GM12878 (cell line): ENCODE data around the gene TGDS. TPM values are rescaled to one million over a fixed set of nuclear protein-coding genes. Genes with fewer than 3 reads are reported as not detected.

ENCODE experiments used
- ATAC-seq: fragments of 200-7000 bp; cut with Tn5 transposase; 3 replicates; pipeline ENCODE4 v1.9.1; 2020; ENCODE audit warnings: mild to moderate bottlenecking, moderate library complexity
- BruUV-seq: library from RNA; stranded (reverse); fragments of 400-500 nt; replicated peaks from 2 replicates; lab custom pipeline; 2021; lab: Mats Ljungman, UMichigan
- CTCF ChIA-PET: fragments of 300-600 bp; sonication (Branson Sonifier 250); formaldehyde crosslinking; extraction: SDS; loops from one replicate; lab custom pipeline; 2021; ENCODE audit warnings: inconsistent platforms; lab: Yijun Ruan, JAX
- POLR2A ChIA-PET: fragments of 350-600 bp; formaldehyde crosslinking; extraction: SDS; loops from one replicate; lab custom pipeline; 2021; ENCODE audit warnings: inconsistent platforms; lab: Charles Lee
- RAD21 ChIA-PET: fragments of 300-600 bp; sonication (Branson Sonifier 250); formaldehyde crosslinking; loops from one replicate; lab custom pipeline; 2023; ENCODE audit warnings: antibody characterized with exemption; ENCODE audit not compliant: unreplicated experiment; lab: Charles Lee
- SMC1A ChIA-PET: fragments of 300-600 bp; sonication (Branson Sonifier 250); formaldehyde crosslinking; loops from one replicate; lab custom pipeline; 2023; ENCODE audit not compliant: unreplicated experiment, uncharacterized antibody; lab: Charles Lee
- DNase-seq: peaks from one replicate; pipeline ENCODE4 v3.0.0-alpha.2; 2011; ENCODE audit warnings: low read depth, low spot score
- FAIRE-seq: peaks from 3 replicates; lab custom pipeline; 2011; peaks lifted over from hg19 to GRCh38; lab: Jason Lieb, UNC
- H2AFZ ChIP-seq: 2 replicates; pipeline ENCODE4 v1.6.0; 2011; ENCODE audit warnings: low read depth, low read length, control low read depth; ENCODE audit not compliant: control insufficient read depth
- H3K27ac ChIP-seq: 2 replicates; pipeline ENCODE4 v1.5.1; 2011; ENCODE audit warnings: control low read depth; ENCODE audit not compliant: control insufficient read depth, insufficient read depth
- H3K27me3 ChIP-seq, 2 experiments: replicated peaks in 1 of 2; 2 replicates each; pipeline versions ENCODE4 v1.6.0 to v1.6.1; 2011; ENCODE audit warnings: low read length in 1 of 2; ENCODE audit not compliant: control insufficient read depth in 2 of 2, insufficient read depth in 2 of 2
- H3K36me3 ChIP-seq, 2 experiments: 2 replicates each; pipeline ENCODE4 v1.5.1; 2011; ENCODE audit warnings: low read length in 1 of 2; ENCODE audit not compliant: control insufficient read depth in 2 of 2, insufficient read depth in 2 of 2
- H3K4me1 ChIP-seq: 2 replicates; pipeline ENCODE4 v1.6.1; 2011; ENCODE audit warnings: mild to moderate bottlenecking, low read length, moderate library complexity, mixed read lengths; ENCODE audit not compliant: control insufficient read depth, insufficient read depth
- H3K4me2 ChIP-seq: 2 replicates; pipeline ENCODE4 v1.6.0; 2011; ENCODE audit warnings: control low read depth; ENCODE audit not compliant: control insufficient read depth, insufficient read depth
- H3K4me3 ChIP-seq: fragments of 200-600 bp; sonication (generic); 2 replicates; pipeline ENCODE4 v1.5.1; 2016
- H3K79me2 ChIP-seq: 2 replicates; pipeline ENCODE4 v1.6.0; 2011; ENCODE audit warnings: low read length; ENCODE audit not compliant: control insufficient read depth, insufficient read depth
- H3K9ac ChIP-seq: 2 replicates; pipeline ENCODE4 v1.8.0; 2011; ENCODE audit warnings: low read length, control low read depth, mixed read lengths; ENCODE audit not compliant: control insufficient read depth, insufficient read depth
- H3K9me3 ChIP-seq: replicated peaks from 3 replicates; pipeline ENCODE4 v1.5.1; 2011; ENCODE audit warnings: mild to moderate bottlenecking, low read length; ENCODE audit not compliant: control insufficient read depth, insufficient read depth
- H4K20me1 ChIP-seq: 2 replicates; pipeline ENCODE4 v1.6.0; 2011; ENCODE audit not compliant: control insufficient read depth, insufficient read depth
- ATF7 ChIP-seq: fragments of 450-650 bp; IDR thresholded peaks from 2 replicates; pipeline ENCODE4 v1.6.1; 2016; ENCODE audit warnings: low read depth, mild to moderate bottlenecking
- E4F1 ChIP-seq: fragments of 450-650 bp; IDR thresholded peaks from 2 replicates; pipeline ENCODE4 v1.6.1; 2018; ENCODE audit warnings: borderline replicate concordance, mild to moderate bottlenecking; ENCODE audit not compliant: partially characterized antibody
- EP300 ChIP-seq, 2 experiments: fragments of 150-350 bp in 1 of 2; IDR thresholded peaks; 2 replicates each; pipeline ENCODE4 v1.6.1; 2011 to 2012; ENCODE audit warnings: low read depth in 2 of 2, low read length in 2 of 2, borderline replicate concordance in 1 of 2, improper control_type of control experiment in 1 of 2, inconsistent platforms in 1 of 2; ENCODE audit not compliant: control insufficient read depth in 1 of 2
- EZH2 ChIP-seq: IDR thresholded peaks from 2 replicates; pipeline ENCODE4 v1.6.1; 2012; ENCODE audit warnings: low read depth, mild to moderate bottlenecking, control low read depth, inconsistent platforms, low read length, borderline replicate concordance; ENCODE audit not compliant: control insufficient read depth
- FOXK2 ChIP-seq: fragments of 450-650 bp; IDR thresholded peaks from 2 replicates; pipeline ENCODE4 v1.6.1; 2017; ENCODE audit warnings: mild to moderate bottlenecking, moderate library complexity
- GATAD2B ChIP-seq: fragments of 450-650 bp; conservative IDR thresholded peaks from 2 replicates; pipeline ENCODE4 v1.6.1; 2017; ENCODE audit warnings: low read depth, mild to moderate bottlenecking, moderate library complexity
- IRF4 ChIP-seq: IDR thresholded peaks from 2 replicates; pipeline ENCODE4 v1.6.1; 2011; ENCODE audit warnings: low read depth, low read length
- POU2F2 ChIP-seq: IDR thresholded peaks from 3 replicates; pipeline ENCODE4 v1.6.1; 2011; ENCODE audit warnings: low read depth, mild to moderate bottlenecking, low read length, borderline replicate concordance
- RAD51 ChIP-seq: fragments of 450-650 bp; IDR thresholded peaks from 2 replicates; pipeline ENCODE4 v1.6.1; 2016; ENCODE audit warnings: moderate library complexity, mild to moderate bottlenecking, inconsistent platforms
- REST ChIP-seq: IDR thresholded peaks from 2 replicates; pipeline ENCODE4 v1.6.1; 2012; ENCODE audit warnings: mild to moderate bottlenecking, low read depth, low read length
- STAT1 ChIP-seq: fragments of 450-650 bp; conservative IDR thresholded peaks from 2 replicates; pipeline ENCODE4 v1.6.1; 2014; ENCODE audit warnings: antibody characterized with exemption, mild to moderate bottlenecking
- TCF7 ChIP-seq: IDR thresholded peaks from 2 replicates; pipeline ENCODE4 v1.6.1; 2014; ENCODE audit warnings: antibody characterized with exemption, borderline replicate concordance
- ZBED1 ChIP-seq: IDR thresholded peaks from 2 replicates; pipeline ENCODE4 v1.6.1; 2016; ENCODE audit warnings: borderline replicate concordance
- ZBTB4 ChIP-seq: fragments of 450-650 bp; formaldehyde crosslinking; IDR thresholded peaks from 2 replicates; pipeline ENCODE4 v1.4.0; 2022; ENCODE audit warnings: mild to moderate bottlenecking, moderate library complexity
- ZNF24 ChIP-seq: fragments of 450-650 bp; IDR thresholded peaks from 2 replicates; pipeline ENCODE4 v1.6.1; 2017; ENCODE audit warnings: antibody characterized with exemption, mild to moderate bottlenecking
- ZZZ3 ChIP-seq: IDR thresholded peaks from 2 replicates; pipeline ENCODE4 v1.6.1; 2011; ENCODE audit warnings: low read depth; ENCODE audit not compliant: control insufficient read depth, insufficient read length
- WGBS: methylation state at CpG from one replicate; pipeline ENCODE4 v1.1.6; 2016; ENCODE audit warnings: low lambda C conversion rate; ENCODE audit not compliant: insufficient replicate concordance, insufficient coverage; ENCODE audit errors: missing lambda C conversion rate; 5-methylcytosine and 5-hydroxymethylcytosine counted together
- in situ Hi-C: fragments of 300-500 bp; cut with MboI; formaldehyde crosslinking; loops from 9 replicates; pipeline ENCODE4 v1.14.3; 2018; ENCODE audit warnings: mixed read lengths
- intact Hi-C: fragments of 100-400 bp; cut with micrococcal nuclease; formaldehyde crosslinking; loops from one replicate; pipeline ENCODE4 v1.14.2; 2022; ENCODE audit not compliant: unreplicated experiment
- polyA plus RNA-seq, 11 experiments: library from polyadenylated mRNA; depleted of rRNA in 4 of 11; unstranded in 6 of 11; stranded (reverse) in 5 of 11; fragments of >200 nt; fragmentation: Nextera tagmentation in 4 of 11; fragmentation: Illumina TruSeq in 1 of 11; extraction: Ambion mirVana in 4 of 11; extraction: Trizol in 1 of 11; gene quantifications; 1 replicate in 1 of 11; 2 replicates in 10 of 11; pipeline versions ENCODE4 v1.2.1 to v1.2.3, GENCODE V29; 2011 to 2016; ENCODE audit warnings: inconsistent platforms in 2 of 11, missing spikeins in 2 of 11, low read depth in 1 of 11
- total RNA-seq, 4 experiments: library from RNA; depleted of rRNA in 3 of 4; stranded (reverse); fragments of >200 nt in 3 of 4; fragmentation: Illumina TruSeq in 1 of 4; extraction: Trizol in 1 of 4; gene quantifications; 2 replicates each; pipeline versions ENCODE4 v1.2.1 to v1.2.3, GENCODE V29; 2013 to 2021

The TGDS gene
- total and polyA plus RNA-seq, 10 of the 15 experiments (the other 5 are each of a cell fraction or from before 2014, with no cell fraction given), result 13.1 to 44.3 (median 23.8) TPM

- Histone ChIP-seq H3K9ac (no peak overlapping the region), H3K4me3 (no peak overlapping the region), H3K27me3 (no peaks in the 10 kb centered on the region; a peak in 1 of 4 replicates), H3K4me2 (no peak overlapping the region), H4K20me1 (no peaks in the 10 kb centered on the region), H3K9me3 (no peaks in the 10 kb centered on the region), H3K36me3 (no peaks in the 10 kb centered on the region), H3K27ac (no peak overlapping the region), H3K79me2 (no peaks in the 10 kb centered on the region), H3K4me1 (no peaks in the 10 kb centered on the region), H2AFZ (no peak overlapping the region)
- no TSS peak for BruUV-seq
- in situ Hi-C loops, result no loop called here
- FAIRE-seq (no peak), DNase-seq (no peak), ATAC-seq (no peak)
- CTCF ChIA-PET, result no interaction called here
- POLR2A ChIA-PET, result no interaction called here
- intact Hi-C loops, result no loop called here
- RAD21 ChIA-PET, result no interaction called here
- SMC1A ChIA-PET, result interaction anchor here (1.1 to 1.4 kb wide), 2 partner anchors 87 to 91 kb away, joined by 3 to 5 read pairs; no protein-coding TSS in a partner anchor
- WGBS, result 2% methylated on average over 2 of the region's 2 CpGs
- TF ChIP-seq EP300 (IDR thresholded peaks at IDR 0.05; ENCODE audit: borderline replicate concordance in 1 of 2, control insufficient read depth in 1 of 2, low read depth in 2 of 2, low read length in 2 of 2), result no peak
- no peak for TF ChIP-seq E4F1
- TF ChIP-seq TCF7, result no peak
- no peak for TF ChIP-seq FOXK2
- TF ChIP-seq ZBTB4 (CRISPR knock-in tag), result no peak
- no peak for TF ChIP-seq IRF4
- TF ChIP-seq GATAD2B, result no peak
- TF ChIP-seq EZH2, result no peak
- TF ChIP-seq RAD51, result no peak
- TF ChIP-seq STAT1, result no peak
- TF ChIP-seq POU2F2, result no peak
- no peak for TF ChIP-seq ZZZ3
- TF ChIP-seq ZNF24, result no peak
- TF ChIP-seq ZBED1, result no peak
- no peak for TF ChIP-seq ATF7
- TF ChIP-seq REST, result no peak
Measured at GRCh38 chr13:94525781-94526180, 70.2 kb downstream of the TGDS start.
